ENCODE measurements around the gene PPEF1. TPM values are rescaled to one million over a fixed set of nuclear protein-coding genes. Genes with fewer than 3 reads are reported as not detected.
A peak's percentile ranks its signal among the peaks of the same experiment; 100 is the strongest.
"Not testable (repeated sequence)": the region's sequence is repeated elsewhere in the genome, so short reads cannot be mapped to it uniquely, and the experiment has no call there.

Gene PPEF1
- total and polyA plus RNA-seq, 12 donors = 0.07 to 0.93 (median 0.31) TPM; not detected in 6

- 94 to 97% methylated on average over 9 to 10 of the region's 10 CpGs for WGBS, 2 donors
- Histone ChIP-seq H3K36me3 (no peaks in the 10 kb centered on the region), H3K27me3 (no peaks in the 10 kb centered on the region), H3K27ac (no peak overlapping the region), H3K4me3 (no peak overlapping the region), H3K4me1 (peaks cover 0 to 4% (median 0%) of the 10 kb centered on the region in 9 donors), H3K9me3 (no peaks in the 10 kb centered on the region)
- TF ChIP-seq, protein P1, sequence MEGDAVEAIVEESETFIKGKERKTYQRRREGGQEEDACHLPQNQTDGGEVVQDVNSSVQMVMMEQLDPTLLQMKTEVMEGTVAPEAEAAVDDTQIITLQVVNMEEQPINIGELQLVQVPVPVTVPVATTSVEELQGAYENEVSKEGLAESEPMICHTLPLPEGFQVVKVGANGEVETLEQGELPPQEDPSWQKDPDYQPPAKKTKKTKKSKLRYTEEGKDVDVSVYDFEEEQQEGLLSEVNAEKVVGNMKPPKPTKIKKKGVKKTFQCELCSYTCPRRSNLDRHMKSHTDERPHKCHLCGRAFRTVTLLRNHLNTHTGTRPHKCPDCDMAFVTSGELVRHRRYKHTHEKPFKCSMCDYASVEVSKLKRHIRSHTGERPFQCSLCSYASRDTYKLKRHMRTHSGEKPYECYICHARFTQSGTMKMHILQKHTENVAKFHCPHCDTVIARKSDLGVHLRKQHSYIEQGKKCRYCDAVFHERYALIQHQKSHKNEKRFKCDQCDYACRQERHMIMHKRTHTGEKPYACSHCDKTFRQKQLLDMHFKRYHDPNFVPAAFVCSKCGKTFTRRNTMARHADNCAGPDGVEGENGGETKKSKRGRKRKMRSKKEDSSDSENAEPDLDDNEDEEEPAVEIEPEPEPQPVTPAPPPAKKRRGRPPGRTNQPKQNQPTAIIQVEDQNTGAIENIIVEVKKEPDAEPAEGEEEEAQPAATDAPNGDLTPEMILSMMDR (IDR thresholded peaks at IDR 0.05) = no peak
- DNase-seq = no peak
- no peak for ATAC-seq
- intact Hi-C loops (cut with DNase I) = no loop called here
Measured at GRCh38 chrX:18722500-18723071, 15.1 kb downstream of the PPEF1 start.

- DNase-seq (no peak), ATAC-seq (no peak)
- Histone ChIP-seq H3K36me3 (no peaks in the 10 kb centered on the region), H3K9me3 (no peaks in the 10 kb centered on the region), H3K27me3 (no peaks in the 10 kb centered on the region), H3K4me1 (peaks cover 0 to 4% (median 0%) of the 10 kb centered on the region in 9 donors), H3K4me3 (no peak overlapping the region), H3K27ac (no peak overlapping the region)
- TF ChIP-seq, protein P1 (IDR thresholded peaks at IDR 0.05) = no peak
- WGBS, 2 donors = 52 to 56% methylated on average over 8 of the region's 8 CpGs
- intact Hi-C loops (cut with DNase I) = no loop called here
Measured at GRCh38 chrX:18725310-18725943, 18.0 kb downstream of the PPEF1 start.

DNA sequence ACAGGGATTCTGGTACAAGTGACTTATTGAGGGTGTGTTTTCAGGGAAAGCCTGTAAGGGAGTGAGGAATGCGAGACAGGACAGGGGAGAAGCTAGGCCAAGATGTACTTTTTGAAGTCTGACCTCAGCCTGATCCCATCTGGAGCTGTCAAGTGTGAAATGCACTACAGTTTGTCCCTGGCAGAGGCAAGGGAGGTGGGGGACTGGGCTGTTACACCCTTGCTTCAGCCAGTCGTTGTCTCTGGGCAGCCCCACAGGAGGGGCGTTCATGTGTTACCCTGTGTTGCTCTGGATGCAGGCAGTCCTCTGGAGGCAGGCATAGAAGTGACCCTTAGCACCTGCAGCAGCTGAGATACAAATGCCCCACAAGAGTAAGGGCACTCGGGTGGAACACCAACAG, 25.8 kb downstream of the PPEF1 start:
- ATAC-seq (peak in 4 of 8 donors; percentile 28 to 84 (median 50)), DNase-seq (no peak)
- WGBS, 2 donors = 51 to 59% methylated on average over 4 of the region's 4 CpGs
- Histone ChIP-seq H3K4me1 (no peaks in the 10 kb centered on the region), H3K27ac (no peak overlapping the region), H3K27me3 (no peaks in the 10 kb centered on the region), H3K36me3 (no peaks in the 10 kb centered on the region), H3K9me3 (no peaks in the 10 kb centered on the region), H3K4me3 (no peak overlapping the region)
- intact Hi-C loops (cut with DNase I) = no loop called here
- TF ChIP-seq, protein P1 (IDR thresholded peaks at IDR 0.05) = no peak

DNA sequence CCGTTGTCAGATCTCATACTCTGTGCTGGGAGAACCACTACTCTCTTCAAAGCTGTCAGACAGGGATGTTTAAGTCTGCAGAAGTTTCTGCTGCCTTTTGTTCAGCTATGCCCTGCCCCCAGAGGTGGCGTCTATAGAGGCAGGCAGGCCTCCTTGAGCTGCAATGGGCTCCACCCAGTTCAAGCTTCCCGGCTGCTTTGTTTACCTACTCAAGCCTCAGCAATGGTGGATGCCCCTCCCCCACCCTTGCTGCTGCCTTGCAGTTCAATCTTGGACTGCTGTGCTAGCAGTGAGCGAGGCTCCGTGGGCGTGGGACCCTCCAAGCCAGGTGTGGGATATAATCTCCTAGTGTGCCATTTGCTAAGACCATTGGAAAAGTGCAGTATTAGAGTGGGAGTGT, 32.2 kb downstream of the PPEF1 start:
- H3K27ac ChIP-seq; intact Hi-C loops (cut with DNase I); H3K27me3 ChIP-seq; H3K4me1 ChIP-seq; DNase-seq; H3K4me3 ChIP-seq; H3K36me3 ChIP-seq; H3K9me3 ChIP-seq; ATAC-seq: not testable (repeated sequence)
- WGBS, 2 donors = 77 to 82% methylated on average over 6 of the region's 6 CpGs

DNA sequence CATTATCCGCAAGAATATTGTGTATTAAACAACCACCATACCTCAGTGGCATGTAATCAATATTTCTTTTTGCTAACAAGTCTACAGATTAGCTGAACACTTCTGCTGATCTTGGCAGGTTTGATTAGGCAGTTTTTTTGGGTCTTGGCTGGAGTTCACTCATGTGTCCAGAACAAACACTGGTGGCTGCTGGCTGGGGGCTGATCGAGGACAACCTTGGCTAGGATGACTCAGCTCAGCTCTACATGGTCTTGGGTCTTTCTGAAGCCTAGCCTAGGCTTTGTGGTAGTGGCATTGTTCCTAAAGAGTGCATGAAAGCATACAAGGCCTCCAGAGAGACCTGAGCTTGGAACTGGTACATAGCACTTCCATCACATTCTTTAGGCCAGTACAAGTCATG, 41.1 kb downstream of the PPEF1 start:
- WGBS, 2 donors = 75 to 84% methylated on average over 2 of the region's 2 CpGs
- H3K4me3 ChIP-seq = no peak overlapping the region
- peaks cover 0 to 6% (median 0%) of the 10 kb centered on the region in 11 donors for H3K9me3 ChIP-seq
- no peaks in the 10 kb centered on the region for H3K36me3 ChIP-seq
- no peaks in the 10 kb centered on the region for H3K27me3 ChIP-seq
- intact Hi-C loops (cut with DNase I) = no loop called here
- no peak for ATAC-seq
- DNase-seq = no peak
- no peaks in the 10 kb centered on the region for H3K4me1 ChIP-seq
- no peak overlapping the region for H3K27ac ChIP-seq
- TF ChIP-seq, protein P1 (IDR thresholded peaks at IDR 0.05) = no peak
